HG03558 (cell line): Measurements from ENCODE around the gene ANKS1A.
"Not testable (repeated sequence)": the region's sequence is repeated elsewhere in the genome, so short reads cannot be mapped to it uniquely, and the experiment has no call there.

ENCODE experiments used
- ATAC-seq: cut with Tn5 transposase; IDR thresholded peaks from one replicate; pipeline ENCODE4 v1.9.1; 2021; ENCODE audit warnings: moderate number of reproducible peaks; ENCODE audit not compliant: unreplicated experiment; ENCODE audit errors: extremely low read depth

The ANKS1A gene

DNA sequence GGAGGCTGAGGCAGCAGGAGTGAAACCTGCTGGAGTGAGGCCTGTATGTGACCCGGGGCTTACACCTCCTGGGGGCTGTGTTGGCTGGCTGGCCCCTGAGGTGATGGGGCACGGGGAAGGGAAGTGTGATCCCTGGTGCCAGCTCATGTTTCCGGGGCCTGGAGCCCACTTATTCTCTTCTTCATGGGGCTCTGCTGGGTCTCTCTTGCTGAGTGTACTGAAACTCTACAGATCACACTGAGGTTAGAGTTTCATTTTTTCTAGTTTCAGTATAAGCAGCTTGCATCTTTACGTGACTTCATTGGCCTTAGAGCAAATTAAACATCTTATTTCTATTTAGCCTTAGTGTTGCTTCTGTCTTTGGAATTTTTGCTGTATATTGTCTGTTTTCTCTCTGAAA lies 96.2 kb downstream of the ANKS1A start:
- ATAC-seq, result no peak

DNA sequence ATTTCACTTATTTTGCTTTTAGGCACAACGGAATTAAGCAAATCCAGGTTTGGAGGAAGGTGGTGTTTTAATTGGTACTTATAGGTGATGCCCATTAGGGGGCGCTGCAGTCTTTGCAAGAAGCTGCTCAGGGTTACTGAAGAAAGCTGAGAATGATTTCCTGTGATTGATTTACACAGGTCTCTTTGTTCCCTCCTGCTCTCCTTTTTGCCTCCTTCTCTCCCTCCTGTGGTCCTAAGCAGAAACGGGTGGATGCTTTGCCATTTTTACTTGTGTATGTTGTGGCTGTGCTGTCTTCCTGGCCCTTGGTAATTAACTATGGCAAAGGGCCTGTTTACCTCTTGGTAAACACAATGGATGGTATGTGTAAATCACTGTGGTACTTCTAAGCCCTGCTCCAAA lies 97.8 kb downstream of the ANKS1A start:
- ATAC-seq, result no peak

DNA sequence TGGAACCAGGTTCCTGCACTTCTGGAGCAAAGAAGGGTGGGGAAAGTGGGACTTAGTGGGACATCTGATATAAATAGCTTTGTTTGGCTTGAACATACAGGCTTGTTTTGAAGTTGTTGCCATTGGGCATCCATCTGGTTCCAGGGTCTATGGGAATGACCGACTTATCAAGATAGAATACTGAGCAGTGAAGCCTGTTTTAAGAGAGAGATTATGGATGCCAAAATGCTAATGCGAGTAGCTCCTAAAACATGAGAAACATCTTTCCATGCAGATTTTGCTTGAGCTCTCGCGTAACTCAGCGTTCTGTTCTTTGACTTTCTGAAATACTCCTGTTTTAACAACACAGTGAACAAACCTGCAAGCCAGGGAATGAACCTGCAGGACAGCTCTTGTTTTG lies 98.5 kb downstream of the ANKS1A start:
- no peak for ATAC-seq

DNA sequence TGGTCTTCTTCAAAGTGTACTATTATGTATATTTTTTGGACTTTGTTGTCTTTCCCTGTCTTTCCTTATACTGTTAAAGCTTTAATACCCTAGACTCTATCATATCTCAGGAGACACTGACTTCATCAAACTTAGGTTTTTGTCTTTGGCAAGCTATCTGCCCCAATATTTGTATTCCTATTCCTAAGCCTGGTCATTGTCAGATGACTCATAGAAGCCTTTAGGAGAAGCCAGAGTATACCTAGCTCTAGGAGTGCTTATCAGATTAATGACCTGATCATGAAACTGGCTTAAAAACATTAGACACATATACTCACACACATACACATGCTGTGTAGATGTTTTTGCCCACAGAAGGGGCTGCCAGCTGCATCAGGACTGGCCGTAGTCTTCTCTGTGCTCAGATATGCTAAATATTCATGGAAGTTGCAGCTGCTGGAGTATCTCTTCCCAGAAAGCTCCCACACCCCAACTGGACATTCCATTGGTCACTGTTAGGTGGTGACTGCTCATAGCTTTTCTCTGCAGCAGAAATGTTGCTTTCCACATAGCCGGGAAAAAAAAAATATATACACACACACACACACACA lies 102.0 kb downstream of the ANKS1A start:
- no peak for ATAC-seq

DNA sequence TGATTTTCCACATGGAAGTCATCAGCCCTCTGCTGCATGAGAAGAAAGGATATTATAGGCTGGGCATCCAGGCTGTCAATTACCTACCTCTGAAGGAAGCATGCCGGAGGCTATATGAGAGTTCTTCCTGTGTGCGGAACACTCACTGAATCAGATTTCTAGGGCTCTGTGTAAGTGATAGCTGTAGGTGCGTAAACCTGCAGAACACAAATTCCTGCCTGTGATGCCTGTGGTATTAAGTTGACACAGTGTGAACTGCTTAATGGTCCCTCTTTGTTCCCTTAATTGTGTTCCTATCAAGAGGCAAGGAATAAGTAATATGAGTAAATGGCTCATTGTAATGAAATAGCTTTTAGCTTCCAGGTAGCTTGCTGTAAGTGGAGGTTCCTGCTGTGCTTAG lies 103.3 kb downstream of the ANKS1A start:
- no peak for ATAC-seq

DNA sequence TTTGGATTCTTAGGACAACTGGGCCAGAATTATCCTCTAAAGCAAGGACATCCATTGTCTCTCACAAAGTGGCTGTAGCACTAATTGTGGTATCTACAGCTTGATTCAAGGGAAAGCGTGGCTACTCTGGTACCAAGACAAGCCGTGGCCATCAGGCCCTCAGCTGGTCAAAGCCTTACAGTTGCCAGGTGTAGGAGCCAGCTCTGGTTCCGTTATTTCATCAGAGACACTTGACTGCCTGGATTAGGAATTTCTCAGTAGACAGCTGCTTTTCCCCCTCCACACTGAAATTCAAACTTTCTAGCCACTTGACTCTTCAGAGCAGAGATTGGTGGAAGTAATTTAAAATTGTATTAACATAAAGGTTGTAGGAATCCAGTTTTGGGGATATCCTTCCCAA lies 104.2 kb downstream of the ANKS1A start:
- no peak for ATAC-seq

DNA sequence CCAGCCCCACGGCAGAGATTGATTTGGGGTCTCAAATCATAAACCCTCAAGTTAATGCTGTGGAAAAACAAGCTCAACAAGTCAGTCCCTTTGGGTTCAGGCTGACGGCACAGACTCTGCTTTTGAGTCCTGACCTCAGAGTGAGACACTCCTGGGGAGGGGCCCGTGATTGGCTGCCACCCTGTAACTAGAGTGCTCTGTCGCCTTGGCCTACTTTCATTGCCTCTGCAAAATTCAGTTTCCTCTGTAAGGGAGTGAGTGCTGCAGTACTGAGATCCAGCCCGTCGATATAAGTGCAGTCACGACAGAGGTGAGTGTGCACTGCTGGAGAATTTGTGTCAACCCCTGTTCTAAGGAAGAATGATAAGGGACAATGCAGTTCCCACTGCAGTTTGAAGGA lies 105.6 kb downstream of the ANKS1A start:
- no peak for ATAC-seq

DNA sequence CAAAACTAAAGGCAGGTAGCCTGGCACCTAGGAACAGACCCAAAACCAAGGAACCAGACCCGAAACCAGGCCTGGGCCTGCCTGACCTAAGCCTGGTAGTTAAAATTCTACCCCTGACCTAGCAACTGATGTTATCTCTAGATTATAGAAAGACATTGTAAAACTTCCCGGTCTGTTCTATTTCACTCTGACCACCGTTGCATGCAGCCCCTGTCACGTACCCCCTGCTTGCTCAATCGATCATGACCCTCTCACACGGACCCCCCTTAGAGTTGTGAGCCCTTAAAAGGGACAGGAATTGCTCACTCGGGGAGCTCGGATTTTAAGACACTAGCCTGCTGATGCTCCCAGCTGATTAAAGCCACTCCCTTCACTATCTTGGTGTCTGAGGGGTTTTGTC lies 109.4 kb downstream of the ANKS1A start:
- ATAC-seq, result not testable (repeated sequence)

DNA sequence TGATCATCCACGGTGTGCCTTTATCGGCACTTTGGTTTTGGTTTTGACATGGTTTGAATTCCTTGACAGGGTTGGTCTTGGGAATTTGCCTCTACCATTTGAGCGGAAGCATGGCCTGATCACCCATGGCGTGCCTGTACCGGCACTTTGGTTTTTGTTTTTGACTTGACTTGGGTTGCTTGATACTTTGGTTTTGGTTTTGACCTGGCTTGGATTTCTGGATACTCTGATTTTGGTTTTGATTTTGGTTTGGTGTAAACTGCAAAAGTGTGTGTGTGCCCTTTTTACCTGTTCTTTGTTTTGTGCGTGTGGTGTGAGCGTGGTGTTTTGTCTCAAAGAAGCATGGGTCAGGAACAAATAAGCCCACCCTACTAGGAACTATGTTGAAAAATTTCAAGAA lies 110.1 kb downstream of the ANKS1A start:
- not testable (repeated sequence) for ATAC-seq

DNA sequence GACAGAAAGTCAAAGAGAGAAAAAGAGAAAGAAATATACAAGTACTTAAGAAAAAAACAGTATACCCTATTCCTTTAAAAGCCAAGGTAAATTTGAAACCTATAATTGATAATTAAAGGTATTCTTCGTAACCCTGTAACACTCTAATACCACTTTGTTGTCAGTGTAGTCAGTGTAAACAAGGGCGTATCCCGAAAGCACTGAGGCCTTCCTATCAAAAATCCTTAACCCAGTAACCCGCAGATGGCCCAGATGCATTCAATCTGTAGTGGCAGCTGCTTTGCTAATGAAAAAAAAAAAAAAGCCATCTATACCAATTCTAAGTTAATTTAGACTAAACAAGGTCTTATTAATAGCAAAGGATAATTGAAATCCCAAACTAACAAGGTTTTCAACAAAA lies 110.9 kb downstream of the ANKS1A start:
- ATAC-seq, result not testable (repeated sequence)

DNA sequence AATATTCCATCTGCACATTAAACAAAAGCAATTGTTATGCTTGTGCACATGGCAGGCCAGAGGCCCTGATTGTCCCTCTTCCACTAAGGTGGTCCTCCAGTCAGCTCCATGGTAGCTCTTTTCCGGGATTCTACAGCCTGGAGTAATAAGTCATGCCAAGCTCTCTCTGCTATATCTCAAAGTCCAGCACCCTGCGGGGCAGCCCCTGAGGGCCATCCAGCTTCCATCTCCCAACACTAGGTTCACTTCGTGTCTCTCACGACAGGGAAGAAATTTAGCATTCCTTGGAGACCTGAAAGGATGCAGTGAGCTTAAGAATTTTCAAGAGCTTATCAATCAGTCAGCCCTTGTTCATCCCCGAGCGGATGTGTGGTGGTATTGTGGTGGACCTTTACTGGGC lies 112.3 kb downstream of the ANKS1A start:
- ATAC-seq, result not testable (repeated sequence)

DNA sequence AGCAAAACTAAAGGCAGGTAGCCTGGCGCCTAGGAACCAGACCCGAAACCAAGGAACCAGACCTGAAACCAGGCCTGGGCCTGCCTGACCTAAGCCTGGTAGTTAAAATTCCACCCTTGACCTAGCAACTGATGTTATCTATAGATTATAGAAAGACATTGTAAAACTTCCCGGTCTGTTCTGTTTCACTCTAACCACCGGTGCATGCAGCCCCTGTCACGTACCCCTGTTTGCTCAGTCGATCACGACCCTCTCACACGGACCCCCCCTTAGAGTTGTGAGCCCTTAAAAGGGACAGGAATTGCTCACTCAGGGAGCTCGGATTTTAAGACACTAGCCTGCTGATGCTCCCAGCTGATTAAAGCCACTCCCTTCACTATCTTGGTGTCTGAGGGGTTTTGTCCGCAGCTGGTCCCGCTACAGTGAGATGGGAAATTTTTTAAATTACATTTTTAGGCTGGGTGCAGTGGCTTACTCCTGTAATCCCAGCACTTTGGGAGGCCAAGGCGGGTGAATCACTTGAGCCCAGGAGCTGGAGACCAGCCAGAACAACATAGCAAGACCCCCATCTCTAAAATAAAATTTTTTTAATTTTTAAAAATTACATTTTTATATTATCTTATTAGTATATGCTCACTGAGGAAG lies 115.0 kb downstream of the ANKS1A start:
- not testable (repeated sequence) for ATAC-seq

DNA sequence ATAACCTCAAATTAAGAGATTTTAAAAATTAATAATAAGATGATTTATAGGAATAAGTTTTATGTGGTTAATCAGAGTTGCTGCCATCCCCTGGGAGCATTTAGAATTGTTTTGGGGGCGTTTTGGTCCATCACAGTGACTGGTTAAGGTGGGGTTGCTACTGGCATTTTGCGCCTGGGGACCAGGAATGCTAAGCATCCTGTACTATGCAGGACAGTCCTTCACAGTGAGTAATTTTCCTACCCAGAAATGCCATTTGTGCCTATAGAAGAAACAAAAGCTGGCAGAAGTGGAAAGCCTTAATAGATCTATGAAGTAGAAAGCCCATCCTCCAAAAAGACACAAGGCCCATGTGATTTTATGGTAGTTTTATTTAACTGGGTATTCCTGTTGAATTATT lies 118.0 kb downstream of the ANKS1A start:
- ATAC-seq, result no peak

DNA sequence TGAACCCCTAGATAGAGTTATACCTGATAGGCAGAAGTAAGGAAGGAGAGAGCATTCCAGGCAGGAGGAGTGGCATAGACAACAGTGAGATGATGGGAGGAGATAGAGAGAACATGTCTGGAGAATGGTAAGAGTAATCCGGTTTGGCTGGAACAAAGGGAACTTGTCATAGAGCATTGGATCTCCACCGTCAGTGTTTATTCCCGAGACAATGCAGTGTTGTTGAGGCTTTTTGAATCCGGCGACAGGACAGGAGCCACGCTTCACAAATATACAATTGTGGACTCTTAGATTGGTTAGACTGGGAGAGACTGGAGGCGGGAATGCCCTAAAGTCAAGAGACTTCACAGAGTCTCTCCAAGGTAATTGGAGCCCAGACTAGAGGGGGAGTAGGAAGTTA lies 119.8 kb downstream of the ANKS1A start:
- ATAC-seq, result no peak

DNA sequence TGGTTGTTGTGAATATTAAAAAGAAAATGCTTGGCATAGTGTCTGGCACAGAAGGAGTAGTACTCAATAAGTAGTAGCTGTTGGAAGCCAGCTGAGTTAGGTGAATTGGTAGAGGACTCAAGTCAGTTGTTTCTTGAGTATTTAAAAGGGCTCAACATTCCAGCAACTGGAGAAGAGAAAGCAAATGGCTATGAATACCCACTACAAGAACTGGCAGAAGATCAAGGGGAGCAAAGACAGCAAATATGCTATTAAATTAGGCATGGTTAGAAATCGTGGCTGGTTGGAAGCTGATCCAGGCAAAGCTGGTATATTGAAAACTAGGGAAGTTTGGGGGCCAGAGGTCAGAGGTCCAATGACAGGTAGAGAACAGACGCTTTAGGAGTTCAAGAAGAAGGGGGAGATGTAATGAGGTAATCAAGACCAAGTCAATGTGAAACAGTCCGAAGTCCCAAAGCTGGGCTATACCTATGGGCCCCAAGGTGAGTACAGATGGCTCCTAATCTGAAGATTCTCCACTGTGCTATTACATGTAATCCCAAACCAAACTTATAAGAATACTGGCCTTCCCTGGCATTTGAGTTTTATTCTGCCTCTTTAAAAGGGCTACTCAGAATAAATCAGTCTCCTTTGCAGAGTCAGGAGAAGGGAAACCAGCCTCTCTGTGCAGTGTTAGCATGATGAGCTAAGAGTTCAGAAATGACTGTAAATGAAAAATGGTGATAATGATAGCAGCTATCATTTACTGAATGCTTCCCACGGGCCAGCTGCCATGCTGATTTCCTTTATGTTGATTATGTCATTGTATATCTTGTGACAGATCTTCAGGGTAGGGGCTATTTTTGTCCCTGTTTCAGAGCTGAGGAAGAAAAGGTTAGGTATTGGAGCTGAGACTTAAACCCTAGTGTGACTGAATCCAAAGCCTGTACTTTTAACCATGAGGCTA lies 122.3 kb downstream of the ANKS1A start:
- ATAC-seq, result no peak

DNA sequence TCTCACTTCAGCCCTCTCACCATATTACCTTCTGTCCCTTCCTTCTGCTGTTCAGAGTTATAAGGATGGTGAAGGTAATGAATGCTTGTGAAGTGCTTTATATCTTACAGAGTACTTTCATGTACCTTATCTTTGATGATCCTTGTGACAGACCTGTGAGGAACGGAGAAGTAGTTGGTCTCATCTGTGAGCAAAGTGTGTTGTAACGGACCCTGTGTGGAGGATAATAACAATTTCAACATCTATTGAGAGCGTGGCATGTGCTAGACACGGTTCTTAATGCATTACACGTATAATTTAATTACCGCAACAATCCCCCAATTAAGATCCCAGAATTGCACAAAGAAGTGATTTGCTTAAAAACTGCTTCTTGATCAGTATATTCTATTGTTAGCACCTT lies 124.6 kb downstream of the ANKS1A start:
- ATAC-seq, result no peak

DNA sequence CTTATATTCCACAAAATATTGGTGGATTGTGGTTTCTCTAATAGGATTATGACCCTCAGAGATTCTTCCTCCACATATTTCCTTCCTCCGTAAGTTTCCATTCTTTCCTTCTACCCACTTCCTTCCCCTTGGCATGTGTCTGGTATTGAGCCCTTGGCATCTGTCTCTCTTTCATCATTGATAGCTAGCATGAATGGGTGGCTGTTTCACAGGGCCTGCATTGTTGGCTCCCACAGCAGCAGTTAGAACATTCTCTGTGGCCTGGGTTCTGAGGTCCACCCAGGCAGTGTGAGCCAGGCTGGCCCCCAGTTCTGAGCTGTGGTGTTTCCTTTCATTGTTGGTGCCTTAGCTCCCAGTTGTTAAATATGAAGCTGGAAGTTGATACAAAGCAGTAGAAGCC lies 125.3 kb downstream of the ANKS1A start:
- no peak for ATAC-seq

DNA sequence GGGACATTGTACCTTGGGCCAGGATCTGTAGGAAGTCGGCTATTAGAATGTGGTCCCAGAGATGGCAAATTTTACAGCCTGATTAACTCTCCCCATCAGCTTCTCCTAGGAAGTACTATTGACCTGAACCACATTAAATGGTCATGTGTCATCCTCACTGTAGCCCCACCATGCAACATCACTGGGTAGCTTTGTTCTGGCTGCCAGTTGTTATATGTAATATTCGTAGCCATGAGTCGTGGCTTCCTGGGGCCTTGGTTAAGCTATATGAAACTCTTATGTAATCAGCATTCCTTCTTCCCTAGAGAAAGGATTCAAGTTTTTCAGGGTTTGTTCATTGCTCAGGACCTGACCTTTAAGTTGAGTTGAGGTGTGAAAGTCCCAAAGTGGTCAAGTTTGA lies 125.7 kb downstream of the ANKS1A start:
- ATAC-seq, result no peak

DNA sequence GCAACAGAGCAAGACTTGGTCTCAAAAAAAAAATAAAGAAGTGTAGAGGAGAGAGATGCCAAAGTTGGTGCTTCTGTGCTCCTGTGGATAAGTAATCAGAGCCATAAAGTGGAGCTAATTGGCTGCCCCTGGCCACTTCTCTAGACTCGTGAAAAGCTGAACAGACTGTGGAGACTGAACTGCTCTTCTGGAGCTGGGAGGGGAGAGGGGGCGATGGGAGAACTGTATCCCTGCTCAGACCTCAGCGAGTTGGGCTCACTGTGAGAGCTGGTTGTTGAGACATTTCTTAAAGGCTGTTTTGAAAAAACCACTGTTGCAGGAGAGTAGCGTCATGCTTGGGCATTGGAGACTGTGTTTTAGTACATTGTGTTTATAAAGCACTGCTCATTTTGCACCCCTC lies 126.4 kb downstream of the ANKS1A start:
- no peak for ATAC-seq

DNA sequence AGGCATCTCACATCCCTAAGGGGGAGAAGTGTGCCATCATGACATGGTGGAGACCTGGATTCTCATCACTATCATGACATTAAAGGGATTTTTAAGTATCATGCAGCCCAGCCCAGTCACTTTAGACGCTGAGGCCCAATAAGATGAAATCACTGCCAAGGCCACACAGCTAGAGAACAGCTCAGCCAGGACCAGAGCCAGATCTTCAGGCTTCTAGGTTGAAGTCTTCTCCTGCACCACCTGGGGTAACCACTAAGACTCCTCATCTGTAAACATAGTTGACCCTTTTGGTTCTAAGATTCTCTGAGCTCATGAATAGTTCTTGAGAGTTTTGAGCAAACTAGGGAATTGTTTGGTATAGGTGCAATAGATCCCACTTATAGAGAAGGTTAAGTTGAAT lies 126.9 kb downstream of the ANKS1A start:
- no peak for ATAC-seq
